Measurements from ENCODE around the gene LYL1. TPM values are rescaled to one million over a fixed set of nuclear protein-coding genes. Genes with fewer than 3 reads are reported as not detected.

LYL1 gene
- total and polyA plus RNA-seq, 2 of the 13 experiments (the other 11 are each of a cell fraction or from before 2014, with no cell fraction given), result 0.75 to 0.92 TPM

DNA sequence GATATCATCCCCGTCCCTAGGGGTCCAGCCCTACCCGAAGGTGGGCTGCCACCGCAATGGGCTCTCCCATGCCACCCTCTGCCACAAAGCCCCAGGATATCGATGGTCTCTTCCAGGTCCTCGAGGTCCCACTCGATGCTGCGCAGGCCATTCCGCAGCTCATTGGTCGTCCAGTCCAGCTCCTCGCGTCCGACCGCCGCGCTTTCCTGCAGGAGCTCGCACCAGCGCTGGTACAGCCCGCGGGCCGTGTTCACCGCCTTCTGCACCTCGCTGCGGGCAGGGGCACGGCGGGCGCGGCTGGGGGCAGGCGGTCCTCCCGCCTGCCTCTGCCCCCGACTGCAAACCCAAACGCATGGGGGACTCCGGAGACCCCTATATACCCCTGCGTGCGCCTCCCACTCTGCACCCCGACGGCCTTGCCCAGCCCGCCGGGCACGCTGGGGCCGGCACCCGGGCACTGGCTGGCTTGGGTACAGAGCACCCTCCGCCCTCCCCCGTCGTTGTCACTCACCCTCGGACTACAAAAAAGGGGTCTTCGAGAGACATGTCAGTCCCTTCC lies 47.0 kb upstream of the LYL1 start (continued):
- TF ChIP-seq, protein P1, sequence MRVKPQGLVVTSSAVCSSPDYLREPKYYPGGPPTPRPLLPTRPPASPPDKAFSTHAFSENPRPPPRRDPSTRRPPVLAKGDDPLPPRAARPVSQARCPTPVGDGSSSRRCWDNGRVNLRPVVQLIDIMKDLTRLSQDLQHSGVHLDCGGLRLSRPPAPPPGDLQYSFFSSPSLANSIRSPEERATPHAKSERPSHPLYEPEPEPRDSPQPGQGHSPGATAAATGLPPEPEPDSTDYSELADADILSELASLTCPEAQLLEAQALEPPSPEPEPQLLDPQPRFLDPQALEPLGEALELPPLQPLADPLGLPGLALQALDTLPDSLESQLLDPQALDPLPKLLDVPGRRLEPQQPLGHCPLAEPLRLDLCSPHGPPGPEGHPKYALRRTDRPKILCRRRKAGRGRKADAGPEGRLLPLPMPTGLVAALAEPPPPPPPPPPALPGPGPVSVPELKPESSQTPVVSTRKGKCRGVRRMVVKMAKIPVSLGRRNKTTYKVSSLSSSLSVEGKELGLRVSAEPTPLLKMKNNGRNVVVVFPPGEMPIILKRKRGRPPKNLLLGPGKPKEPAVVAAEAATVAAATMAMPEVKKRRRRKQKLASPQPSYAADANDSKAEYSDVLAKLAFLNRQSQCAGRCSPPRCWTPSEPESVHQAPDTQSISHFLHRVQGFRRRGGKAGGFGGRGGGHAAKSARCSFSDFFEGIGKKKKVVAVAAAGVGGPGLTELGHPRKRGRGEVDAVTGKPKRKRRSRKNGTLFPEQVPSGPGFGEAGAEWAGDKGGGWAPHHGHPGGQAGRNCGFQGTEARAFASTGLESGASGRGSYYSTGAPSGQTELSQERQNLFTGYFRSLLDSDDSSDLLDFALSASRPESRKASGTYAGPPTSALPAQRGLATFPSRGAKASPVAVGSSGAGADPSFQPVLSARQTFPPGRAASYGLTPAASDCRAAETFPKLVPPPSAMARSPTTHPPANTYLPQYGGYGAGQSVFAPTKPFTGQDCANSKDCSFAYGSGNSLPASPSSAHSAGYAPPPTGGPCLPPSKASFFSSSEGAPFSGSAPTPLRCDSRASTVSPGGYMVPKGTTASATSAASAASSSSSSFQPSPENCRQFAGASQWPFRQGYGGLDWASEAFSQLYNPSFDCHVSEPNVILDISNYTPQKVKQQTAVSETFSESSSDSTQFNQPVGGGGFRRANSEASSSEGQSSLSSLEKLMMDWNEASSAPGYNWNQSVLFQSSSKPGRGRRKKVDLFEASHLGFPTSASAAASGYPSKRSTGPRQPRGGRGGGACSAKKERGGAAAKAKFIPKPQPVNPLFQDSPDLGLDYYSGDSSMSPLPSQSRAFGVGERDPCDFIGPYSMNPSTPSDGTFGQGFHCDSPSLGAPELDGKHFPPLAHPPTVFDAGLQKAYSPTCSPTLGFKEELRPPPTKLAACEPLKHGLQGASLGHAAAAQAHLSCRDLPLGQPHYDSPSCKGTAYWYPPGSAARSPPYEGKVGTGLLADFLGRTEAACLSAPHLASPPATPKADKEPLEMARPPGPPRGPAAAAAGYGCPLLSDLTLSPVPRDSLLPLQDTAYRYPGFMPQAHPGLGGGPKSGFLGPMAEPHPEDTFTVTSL (CRISPR knock-in tag; IDR thresholded peaks at IDR 0.05; ENCODE audit: borderline replicate concordance), result no peak
- TF ChIP-seq, protein P2, sequence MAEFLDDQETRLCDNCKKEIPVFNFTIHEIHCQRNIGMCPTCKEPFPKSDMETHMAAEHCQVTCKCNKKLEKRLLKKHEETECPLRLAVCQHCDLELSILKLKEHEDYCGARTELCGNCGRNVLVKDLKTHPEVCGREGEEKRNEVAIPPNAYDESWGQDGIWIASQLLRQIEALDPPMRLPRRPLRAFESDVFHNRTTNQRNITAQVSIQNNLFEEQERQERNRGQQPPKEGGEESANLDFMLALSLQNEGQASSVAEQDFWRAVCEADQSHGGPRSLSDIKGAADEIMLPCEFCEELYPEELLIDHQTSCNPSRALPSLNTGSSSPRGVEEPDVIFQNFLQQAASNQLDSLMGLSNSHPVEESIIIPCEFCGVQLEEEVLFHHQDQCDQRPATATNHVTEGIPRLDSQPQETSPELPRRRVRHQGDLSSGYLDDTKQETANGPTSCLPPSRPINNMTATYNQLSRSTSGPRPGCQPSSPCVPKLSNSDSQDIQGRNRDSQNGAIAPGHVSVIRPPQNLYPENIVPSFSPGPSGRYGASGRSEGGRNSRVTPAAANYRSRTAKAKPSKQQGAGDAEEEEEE (CRISPR knock-in tag; IDR thresholded peaks at IDR 0.05; ENCODE audit: borderline replicate concordance), result no peak
- TF ChIP-seq FOXK1 (CRISPR knock-in tag; IDR thresholded peaks at IDR 0.05; ENCODE audit: borderline replicate concordance, low read depth), result no peak
- no peak for TF ChIP-seq PHF21A (CRISPR knock-in tag; IDR thresholded peaks at IDR 0.05)
- TF ChIP-seq ZNF891 (CRISPR knock-in tag; IDR thresholded peaks at IDR 0.05), result no peak; the same call in none of the 2 replicates
- no peak for TF ChIP-seq MED8 (CRISPR knock-in tag; IDR thresholded peaks at IDR 0.05; ENCODE audit: insufficient replicate concordance)
- TF ChIP-seq, protein P3, sequence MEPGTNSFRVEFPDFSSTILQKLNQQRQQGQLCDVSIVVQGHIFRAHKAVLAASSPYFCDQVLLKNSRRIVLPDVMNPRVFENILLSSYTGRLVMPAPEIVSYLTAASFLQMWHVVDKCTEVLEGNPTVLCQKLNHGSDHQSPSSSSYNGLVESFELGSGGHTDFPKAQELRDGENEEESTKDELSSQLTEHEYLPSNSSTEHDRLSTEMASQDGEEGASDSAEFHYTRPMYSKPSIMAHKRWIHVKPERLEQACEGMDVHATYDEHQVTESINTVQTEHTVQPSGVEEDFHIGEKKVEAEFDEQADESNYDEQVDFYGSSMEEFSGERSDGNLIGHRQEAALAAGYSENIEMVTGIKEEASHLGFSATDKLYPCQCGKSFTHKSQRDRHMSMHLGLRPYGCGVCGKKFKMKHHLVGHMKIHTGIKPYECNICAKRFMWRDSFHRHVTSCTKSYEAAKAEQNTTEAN (CRISPR knock-in tag; conservative IDR thresholded peaks at IDR 0.05), result no peak
- TF ChIP-seq CBX5 (CRISPR knock-in tag; IDR thresholded peaks at IDR 0.05; ENCODE audit: borderline replicate concordance), result no peak
- TF ChIP-seq, protein P4, sequence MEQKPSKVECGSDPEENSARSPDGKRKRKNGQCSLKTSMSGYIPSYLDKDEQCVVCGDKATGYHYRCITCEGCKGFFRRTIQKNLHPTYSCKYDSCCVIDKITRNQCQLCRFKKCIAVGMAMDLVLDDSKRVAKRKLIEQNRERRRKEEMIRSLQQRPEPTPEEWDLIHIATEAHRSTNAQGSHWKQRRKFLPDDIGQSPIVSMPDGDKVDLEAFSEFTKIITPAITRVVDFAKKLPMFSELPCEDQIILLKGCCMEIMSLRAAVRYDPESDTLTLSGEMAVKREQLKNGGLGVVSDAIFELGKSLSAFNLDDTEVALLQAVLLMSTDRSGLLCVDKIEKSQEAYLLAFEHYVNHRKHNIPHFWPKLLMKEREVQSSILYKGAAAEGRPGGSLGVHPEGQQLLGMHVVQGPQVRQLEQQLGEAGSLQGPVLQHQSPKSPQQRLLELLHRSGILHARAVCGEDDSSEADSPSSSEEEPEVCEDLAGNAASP (CRISPR knock-in tag; IDR thresholded peaks at IDR 0.05; ENCODE audit: borderline replicate concordance), result no peak
- TF ChIP-seq ZNF589 (CRISPR knock-in tag; conservative IDR thresholded peaks at IDR 0.05), result no peak
- TF ChIP-seq, protein P5, sequence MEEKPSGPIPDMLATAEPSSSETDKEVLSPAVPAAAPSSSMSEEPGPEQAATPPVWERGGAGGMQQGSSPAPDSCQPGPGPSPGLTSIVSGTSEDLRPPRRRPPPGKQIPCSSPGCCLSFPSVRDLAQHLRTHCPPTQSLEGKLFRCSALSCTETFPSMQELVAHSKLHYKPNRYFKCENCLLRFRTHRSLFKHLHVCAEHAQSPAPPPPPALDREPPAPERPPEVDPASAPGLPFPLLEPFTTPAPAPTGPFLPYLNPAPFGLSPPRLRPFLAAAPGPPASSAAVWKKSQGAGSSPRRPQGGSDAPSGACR (CRISPR knock-in tag; IDR thresholded peaks at IDR 0.05), result no peak
